Measurements from ENCODE around the gene TBX4.

DNA sequence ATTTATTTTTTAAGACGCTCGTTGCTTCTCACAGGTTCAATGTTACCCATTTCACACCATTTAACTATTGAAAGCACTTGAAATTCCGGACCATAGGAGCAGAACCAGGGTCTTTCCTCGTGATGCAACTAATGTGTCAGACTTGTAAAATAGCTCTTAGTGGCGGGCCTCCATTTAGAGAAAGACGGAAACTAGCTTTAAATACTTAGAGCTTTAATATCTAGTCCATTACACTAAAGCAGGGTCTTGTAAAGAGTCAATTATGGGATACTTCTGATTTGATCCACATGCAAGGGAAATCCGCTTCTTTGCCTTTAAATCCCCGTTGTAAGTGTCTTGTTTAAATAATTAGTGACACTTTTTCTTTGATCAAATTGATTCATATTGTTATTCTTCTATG, 82.2 kb downstream of the TBX4 start:
- TF ChIP-seq, protein P1, sequence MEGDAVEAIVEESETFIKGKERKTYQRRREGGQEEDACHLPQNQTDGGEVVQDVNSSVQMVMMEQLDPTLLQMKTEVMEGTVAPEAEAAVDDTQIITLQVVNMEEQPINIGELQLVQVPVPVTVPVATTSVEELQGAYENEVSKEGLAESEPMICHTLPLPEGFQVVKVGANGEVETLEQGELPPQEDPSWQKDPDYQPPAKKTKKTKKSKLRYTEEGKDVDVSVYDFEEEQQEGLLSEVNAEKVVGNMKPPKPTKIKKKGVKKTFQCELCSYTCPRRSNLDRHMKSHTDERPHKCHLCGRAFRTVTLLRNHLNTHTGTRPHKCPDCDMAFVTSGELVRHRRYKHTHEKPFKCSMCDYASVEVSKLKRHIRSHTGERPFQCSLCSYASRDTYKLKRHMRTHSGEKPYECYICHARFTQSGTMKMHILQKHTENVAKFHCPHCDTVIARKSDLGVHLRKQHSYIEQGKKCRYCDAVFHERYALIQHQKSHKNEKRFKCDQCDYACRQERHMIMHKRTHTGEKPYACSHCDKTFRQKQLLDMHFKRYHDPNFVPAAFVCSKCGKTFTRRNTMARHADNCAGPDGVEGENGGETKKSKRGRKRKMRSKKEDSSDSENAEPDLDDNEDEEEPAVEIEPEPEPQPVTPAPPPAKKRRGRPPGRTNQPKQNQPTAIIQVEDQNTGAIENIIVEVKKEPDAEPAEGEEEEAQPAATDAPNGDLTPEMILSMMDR (conservative IDR thresholded peaks at IDR 0.05; ENCODE audit: low read depth in 2 of 2): no peak
- no peak for TF ChIP-seq ZNF114 (CRISPR knock-in tag; IDR thresholded peaks at IDR 0.05)
- no peak for TF ChIP-seq EZH2 (IDR thresholded peaks at IDR 0.05; ENCODE audit: low read depth, unreplicated experiment)
- TF ChIP-seq STAT1 (IDR thresholded peaks at IDR 0.05; ENCODE audit: unreplicated experiment): no peak
- no peak for TF ChIP-seq POLR2AphosphoS5 (IDR thresholded peaks at IDR 0.05; ENCODE audit: low read depth)
- TF ChIP-seq REST (IDR thresholded peaks at IDR 0.05; ENCODE audit: unreplicated experiment): no peak
- TF ChIP-seq NANOG (IDR thresholded peaks at IDR 0.05; ENCODE audit: borderline replicate concordance): no peak

Data from GM23338 (cell line).